Skeletal muscle satellite cell (primary cell): ENCODE measurements around the gene KANSL3.

Source experiments
- H3K27me3 ChIP-seq: 2 replicates; pipeline ENCODE4 v1.7.0; 2013; ENCODE audit warnings: low read length; ENCODE audit not compliant: control insufficient read depth, insufficient read depth
- H3K36me3 ChIP-seq: 2 replicates; pipeline ENCODE4 v1.7.0; 2013; ENCODE audit warnings: mild to moderate bottlenecking, control low read depth, low read length; ENCODE audit not compliant: insufficient read depth
- H3K4me1 ChIP-seq: 2 replicates; pipeline ENCODE4 v1.7.0; 2013; ENCODE audit warnings: low read length; ENCODE audit not compliant: control insufficient read depth, insufficient read depth
- H3K4me2 ChIP-seq: 2 replicates; pipeline ENCODE4 v1.7.0; 2013; ENCODE audit warnings: mild to moderate bottlenecking, low read length
- H3K4me3 ChIP-seq: 2 replicates; pipeline ENCODE4 v1.7.0; 2013; ENCODE audit warnings: low read length
- H3K9ac ChIP-seq: 2 replicates; pipeline ENCODE4 v1.7.0; 2013; ENCODE audit warnings: mild to moderate bottlenecking, low read depth, low read length, moderate library complexity
- H3K9me3 ChIP-seq: replicated peaks from 2 replicates; pipeline ENCODE4 v1.7.0; 2013; ENCODE audit warnings: mild to moderate bottlenecking, control low read depth, low read length

The KANSL3 gene

GRCh38 chr2:96649342-96649741 is 11.2 kb upstream of the KANSL3 start:
- no peaks in the 10 kb centered on the region for H3K9me3 ChIP-seq
- H3K9ac ChIP-seq, result no peak overlapping the region
- no peak overlapping the region for H3K4me3 ChIP-seq
- no peak overlapping the region for H3K4me2 ChIP-seq
- H3K27me3 ChIP-seq, result peaks cover 29% of the 10 kb centered on the region
- H3K4me1 ChIP-seq, result no peaks in the 10 kb centered on the region
- no peaks in the 10 kb centered on the region for H3K36me3 ChIP-seq

- Histone ChIP-seq H3K27me3 (peaks cover 26% of the 10 kb centered on the region), H3K4me1 (no peaks in the 10 kb centered on the region), H3K9ac (no peak overlapping the region), H3K4me3 (no peak overlapping the region), H3K4me2 (no peak overlapping the region), H3K36me3 (no peaks in the 10 kb centered on the region), H3K9me3 (no peaks in the 10 kb centered on the region)
Measured at GRCh38 chr2:96648306-96648930, 10.3 kb upstream of the KANSL3 start.

GRCh38 chr2:96647681-96648080 is 9.6 kb upstream of the KANSL3 start:
- H3K27me3 ChIP-seq, result peaks cover 19% of the 10 kb centered on the region
- H3K9ac ChIP-seq, result no peak overlapping the region
- no peak overlapping the region for H3K4me3 ChIP-seq
- H3K36me3 ChIP-seq, result no peaks in the 10 kb centered on the region
- no peak overlapping the region for H3K4me2 ChIP-seq
- H3K9me3 ChIP-seq, result no peaks in the 10 kb centered on the region
- no peaks in the 10 kb centered on the region for H3K4me1 ChIP-seq

- H3K9me3 ChIP-seq, result no peaks in the 10 kb centered on the region
- peak within 1 kb of the TSS; percentile 51 for H3K4me2 ChIP-seq
- H3K4me1 ChIP-seq, result peaks cover 4% of the 10 kb centered on the region
- no peaks in the 10 kb centered on the region for H3K36me3 ChIP-seq
- H3K4me3 ChIP-seq, result peak within 1 kb of the TSS; percentile 11
- H3K27me3 ChIP-seq, result no peaks in the 10 kb centered on the region
- no peak within 1 kb of the TSS for H3K9ac ChIP-seq
Measured at GRCh38 chr2:96642564-96643360, 4.7 kb upstream of the KANSL3 start, which contains the start of gene FER1L5. FER1L5 (plus strand) TSS chr2:96642764; CDS start chr2:96642837, 73 bp downstream.

GRCh38 chr2:96637385-96638143 is 548 bp downstream of the KANSL3 start:
- Histone ChIP-seq H3K4me3 (peak overlapping the region; percentile 91), H3K9me3 (no peaks in the 10 kb centered on the region), H3K9ac (peak overlapping the region; percentile 94), H3K36me3 (peaks cover 12% of the 10 kb centered on the region), H3K4me2 (peak overlapping the region; percentile 86), H3K27me3 (no peaks in the 10 kb centered on the region), H3K4me1 (peaks cover 17% of the 10 kb centered on the region)

GRCh38 chr2:96636551-96637171 is 1.5 kb downstream of the KANSL3 start:
- Histone ChIP-seq H3K4me3 (peak overlapping the region; percentile 91), H3K4me2 (peak overlapping the region; percentile 86), H3K27me3 (no peaks in the 10 kb centered on the region), H3K9me3 (no peaks in the 10 kb centered on the region), H3K36me3 (peaks cover 16% of the 10 kb centered on the region), H3K4me1 (peaks cover 23% of the 10 kb centered on the region), H3K9ac (peak overlapping the region; percentile 94)

- no peak overlapping the region for H3K9ac ChIP-seq
- H3K9me3 ChIP-seq, result no peaks in the 10 kb centered on the region
- H3K4me1 ChIP-seq, result peaks cover 22% of the 10 kb centered on the region
- H3K4me2 ChIP-seq, result no peak overlapping the region
- peaks cover 36% of the 10 kb centered on the region for H3K36me3 ChIP-seq
- H3K27me3 ChIP-seq, result no peaks in the 10 kb centered on the region
- H3K4me3 ChIP-seq, result no peak overlapping the region
Measured at GRCh38 chr2:96633641-96634040, 4.5 kb downstream of the KANSL3 start.

GRCh38 chr2:96631804-96632435 is 6.2 kb downstream of the KANSL3 start:
- H3K4me2 ChIP-seq, result peak overlapping the region; percentile 6
- H3K9me3 ChIP-seq, result no peaks in the 10 kb centered on the region
- peaks cover 16% of the 10 kb centered on the region for H3K4me1 ChIP-seq
- H3K27me3 ChIP-seq, result no peaks in the 10 kb centered on the region
- no peak overlapping the region for H3K4me3 ChIP-seq
- peaks cover 44% of the 10 kb centered on the region for H3K36me3 ChIP-seq
- no peak overlapping the region for H3K9ac ChIP-seq

GRCh38 chr2:96626553-96626942 is 11.6 kb downstream of the KANSL3 start:
- peaks cover 38% of the 10 kb centered on the region for H3K36me3 ChIP-seq
- no peaks in the 10 kb centered on the region for H3K9me3 ChIP-seq
- no peaks in the 10 kb centered on the region for H3K27me3 ChIP-seq
- H3K9ac ChIP-seq, result no peak overlapping the region
- H3K4me3 ChIP-seq, result no peak overlapping the region
- peak overlapping the region; percentile 8 for H3K4me2 ChIP-seq
- peaks cover 16% of the 10 kb centered on the region for H3K4me1 ChIP-seq

- peak overlapping the region; percentile 8 for H3K4me2 ChIP-seq
- peaks cover 16% of the 10 kb centered on the region for H3K4me1 ChIP-seq
- peak overlapping the region; percentile 20 for H3K9ac ChIP-seq
- H3K9me3 ChIP-seq, result no peaks in the 10 kb centered on the region
- peaks cover 33% of the 10 kb centered on the region for H3K36me3 ChIP-seq
- H3K27me3 ChIP-seq, result no peaks in the 10 kb centered on the region
- no peak overlapping the region for H3K4me3 ChIP-seq
Measured at GRCh38 chr2:96625571-96626552, 12.2 kb downstream of the KANSL3 start.
